ENCODE results near the gene PSMD2.

Gene PSMD2

GRCh38 chr3:184349563-184350470 is 50.8 kb downstream of the PSMD2 start:
- no peak for TF ChIP-seq CTCF (IDR thresholded peaks at IDR 0.05; ENCODE audit: low read depth, low read length)
- no peak for DNase-seq (ENCODE audit: low read depth in 2 of 2)
- no peak overlapping the region for H3K4me3 ChIP-seq (replicated peaks in 1 of 2; ENCODE audit: low read depth in 2 of 2, low read length in 2 of 2)

GRCh38 chr3:184350618-184351017 is 51.6 kb downstream of the PSMD2 start:
- no peak for TF ChIP-seq CTCF (IDR thresholded peaks at IDR 0.05; ENCODE audit: low read depth, low read length)
- no peak for DNase-seq (ENCODE audit: low read depth in 2 of 2)
- no peak overlapping the region for H3K4me3 ChIP-seq (replicated peaks in 1 of 2; ENCODE audit: low read depth in 2 of 2, low read length in 2 of 2)

- no peak for TF ChIP-seq CTCF (IDR thresholded peaks at IDR 0.05; ENCODE audit: low read depth, low read length)
- H3K4me3 ChIP-seq (replicated peaks in 1 of 2; ENCODE audit: low read depth in 2 of 2, low read length in 2 of 2), result no peak overlapping the region
- no peak for DNase-seq (ENCODE audit: low read depth in 2 of 2)
Measured at GRCh38 chr3:184351511-184352148, 52.6 kb downstream of the PSMD2 start.

- no peak for DNase-seq (ENCODE audit: low read depth in 2 of 2)
- no peak overlapping the region for H3K4me3 ChIP-seq (replicated peaks in 1 of 2; ENCODE audit: low read depth in 2 of 2, low read length in 2 of 2)
- TF ChIP-seq CTCF (IDR thresholded peaks at IDR 0.05; ENCODE audit: low read depth, low read length), result no peak
Measured at GRCh38 chr3:184352149-184352785, 53.2 kb downstream of the PSMD2 start.

- H3K4me3 ChIP-seq (replicated peaks in 1 of 2; ENCODE audit: low read depth in 2 of 2, low read length in 2 of 2), result no peak overlapping the region
- no peak for DNase-seq (ENCODE audit: low read depth in 2 of 2)
- no peak for TF ChIP-seq CTCF (IDR thresholded peaks at IDR 0.05; ENCODE audit: low read depth, low read length)
Measured at GRCh38 chr3:184352897-184353545, 54.0 kb downstream of the PSMD2 start.

- no peak for TF ChIP-seq CTCF (IDR thresholded peaks at IDR 0.05; ENCODE audit: low read depth, low read length)
- DNase-seq (ENCODE audit: low read depth in 2 of 2), result no peak
- no peak overlapping the region for H3K4me3 ChIP-seq (replicated peaks in 1 of 2; ENCODE audit: low read depth in 2 of 2, low read length in 2 of 2)
Measured at GRCh38 chr3:184353546-184353941, 54.5 kb downstream of the PSMD2 start.

Measured in cardiac fibroblast (primary cell).